Urinary bladder (tissue), 4 donors: ENCODE data around the gene HABP4. TPM values are rescaled to one million over a fixed set of nuclear protein-coding genes. Genes with fewer than 3 reads are reported as not detected.
A peak's percentile ranks its signal among the peaks of the same experiment; 100 is the strongest.

Experiments used
- DNase-seq: peaks from one replicate; pipeline ENCODE4 v3.0.0-alpha.2; 2015; ENCODE audit errors: extremely low spot score
- H3K27ac ChIP-seq: one replicate; pipeline ENCODE4 v1.5.1; 2013; ENCODE audit warnings: low read depth, mild to moderate bottlenecking, moderate library complexity
- H3K36me3 ChIP-seq: one replicate; pipeline ENCODE4 v1.6.1; 2013; ENCODE audit warnings: mild to moderate bottlenecking, moderate library complexity; ENCODE audit not compliant: insufficient read depth
- H3K4me1 ChIP-seq: one replicate; pipeline ENCODE4 v1.6.1; 2013; ENCODE audit warnings: mild to moderate bottlenecking, moderate library complexity; ENCODE audit not compliant: insufficient read depth
- H3K4me3 ChIP-seq: one replicate; pipeline ENCODE4 v1.5.1; 2013; ENCODE audit warnings: low read depth, low read length
- WGBS: extraction: QIAGEN DNeasy Blood & Tissue Kit; methylation state at CpG from one replicate; pipeline ENCODE4 v1.1.7; 2013; 5-methylcytosine and 5-hydroxymethylcytosine counted together
- polyA plus RNA-seq: library from polyadenylated mRNA; stranded (reverse); fragments of 200-250 nt; gene quantifications from one replicate; pipeline ENCODE4 v1.2.3, GENCODE V29; 2013
- total RNA-seq: library from RNA; depleted of rRNA; stranded (reverse); fragments of >200 nt; gene quantifications from one replicate; pipeline ENCODE4 v1.2.3, GENCODE V29; 2014
- donor health status: healthy with polysubstance abuse.
- donor health status: healthy.

The HABP4 gene
- total RNA-seq = 6.6 TPM
- 17.8 TPM for polyA plus RNA-seq

DNA sequence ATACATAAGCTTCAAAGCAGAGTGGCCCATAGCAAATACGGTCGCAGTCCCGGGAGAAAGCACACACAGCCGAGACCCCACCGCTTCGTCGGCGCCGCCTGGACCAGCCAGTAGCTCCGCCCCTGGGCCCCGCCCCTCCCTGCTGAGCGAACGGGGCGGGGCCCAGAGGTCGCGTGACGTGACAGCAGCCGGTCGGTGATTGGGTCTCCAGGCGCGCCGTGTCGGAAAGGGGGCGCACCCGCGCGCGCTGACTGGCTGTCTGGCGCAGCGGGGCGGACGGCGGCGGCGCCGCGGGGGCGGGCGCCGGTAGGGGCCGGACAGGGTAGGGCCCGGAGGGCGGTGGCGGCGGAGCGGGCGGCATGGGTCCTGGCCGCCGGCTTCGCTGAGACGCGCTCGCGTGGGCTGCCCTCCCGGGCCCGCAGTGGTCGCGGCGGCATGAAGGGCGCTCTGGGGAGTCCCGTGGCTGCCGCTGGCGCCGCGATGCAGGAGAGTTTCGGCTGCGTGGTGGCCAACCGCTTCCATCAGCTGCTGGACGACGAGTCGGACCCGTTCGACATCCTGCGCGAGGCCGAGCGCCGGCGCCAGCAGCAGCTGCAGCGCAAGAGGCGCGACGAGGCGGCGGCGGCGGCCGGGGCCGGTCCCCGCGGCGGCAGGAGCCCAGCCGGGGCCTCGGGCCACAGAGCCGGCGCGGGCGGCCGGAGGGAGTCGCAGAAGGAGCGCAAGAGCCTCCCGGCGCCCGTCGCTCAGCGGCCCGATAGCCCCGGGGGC, at the start of gene HABP4:
HABP4 (plus strand) TSS at position 325 of the 768 bp plus-strand sequence; CDS start at position 436, 111 bp downstream.
- H3K4me3 ChIP-seq = peak within 1 kb of the TSS; percentile 91
- DNase-seq = peak; percentile 87
- H3K4me1 ChIP-seq = no peaks in the 10 kb centered on the region
- H3K36me3 ChIP-seq = no peaks in the 10 kb centered on the region
- WGBS = under 1% methylated on average over 108 of the region's 108 CpGs
- H3K27ac ChIP-seq = peak within 1 kb of the TSS; percentile 88

DNA sequence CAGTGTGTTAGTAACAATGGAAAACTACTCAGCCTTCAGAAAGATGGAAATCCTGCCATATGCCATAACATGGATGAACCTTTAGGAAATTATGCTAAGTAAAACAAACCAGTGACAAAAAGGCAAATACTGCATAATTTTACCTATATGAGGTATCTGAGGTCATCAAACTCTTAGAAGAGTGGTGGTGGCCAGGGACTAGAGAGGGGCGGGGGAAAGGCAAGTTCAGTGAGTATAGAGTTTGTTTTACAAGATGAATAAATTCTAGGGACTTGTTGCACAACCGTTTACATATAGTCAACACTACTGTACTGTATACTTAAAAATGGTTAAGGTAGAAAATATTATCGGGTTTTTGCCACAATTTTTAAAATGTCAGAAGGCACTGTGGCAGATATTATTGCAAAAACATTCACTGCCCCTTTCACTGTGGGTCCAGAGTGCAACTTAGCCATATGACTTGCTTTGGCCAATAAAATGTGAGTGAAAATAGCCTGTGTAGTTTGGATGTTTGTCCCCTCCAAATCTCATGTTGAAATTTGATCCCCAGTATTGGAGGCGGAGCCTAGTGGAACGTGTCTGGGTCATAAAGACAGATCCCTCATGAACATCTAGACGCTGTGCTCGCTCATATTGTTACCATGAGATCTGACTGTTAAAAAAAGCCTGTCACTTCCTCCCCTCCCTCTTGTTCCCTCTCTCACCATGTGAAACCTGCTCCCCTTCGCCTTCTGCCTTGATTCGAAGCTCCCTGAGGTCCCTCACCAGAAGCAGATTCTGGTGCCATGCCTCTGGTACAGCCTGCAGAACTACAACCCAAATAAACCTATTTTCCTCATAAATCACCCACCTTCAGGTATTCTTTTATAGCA, 41.3 kb upstream of the HABP4 start:
- 76% methylated on average over 9 of the region's 9 CpGs for WGBS
- Histone ChIP-seq H3K36me3 (no peaks in the 10 kb centered on the region), H3K4me1 (no peaks in the 10 kb centered on the region), H3K27ac (no peak overlapping the region), H3K4me3 (no peak overlapping the region)
- no peak for DNase-seq

DNA sequence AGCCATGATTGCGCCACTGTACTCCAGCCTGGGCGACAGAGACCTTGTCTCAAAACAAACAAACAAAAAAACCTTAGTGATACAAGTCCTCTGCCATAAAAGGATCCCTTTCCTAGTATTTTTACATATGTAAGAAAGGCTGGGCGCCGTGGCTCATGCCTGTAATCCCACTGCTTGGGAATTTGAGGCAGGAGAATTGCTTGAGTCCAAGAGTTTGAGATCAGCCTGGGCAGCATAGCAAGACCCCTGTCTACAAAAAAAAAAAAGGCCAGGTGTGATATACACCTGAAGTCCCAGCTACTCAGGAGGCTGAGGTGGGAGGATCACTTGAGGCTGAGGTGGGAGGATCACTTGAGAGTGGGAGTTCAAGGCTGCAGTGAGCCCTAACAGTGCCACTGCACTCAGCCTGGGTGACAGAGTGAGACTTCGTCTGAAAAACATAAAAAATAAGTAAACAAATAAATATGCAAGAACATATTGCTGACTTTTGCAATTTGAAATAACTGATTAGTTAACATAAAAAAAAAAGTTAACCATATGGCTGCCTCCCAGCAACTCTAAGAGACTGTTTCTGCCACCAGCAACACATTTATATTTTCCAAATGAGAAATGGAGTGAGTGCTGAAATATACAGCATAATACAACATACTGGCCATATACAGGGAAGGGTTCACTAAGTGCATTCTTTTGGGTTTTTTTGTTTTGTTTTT, 38.7 kb upstream of the HABP4 start:
- Histone ChIP-seq H3K4me1 (no peaks in the 10 kb centered on the region), H3K27ac (no peak overlapping the region), H3K4me3 (no peak overlapping the region), H3K36me3 (no peaks in the 10 kb centered on the region)
- no peak for DNase-seq
- WGBS = 94% methylated on average over 5 of the region's 5 CpGs

DNA sequence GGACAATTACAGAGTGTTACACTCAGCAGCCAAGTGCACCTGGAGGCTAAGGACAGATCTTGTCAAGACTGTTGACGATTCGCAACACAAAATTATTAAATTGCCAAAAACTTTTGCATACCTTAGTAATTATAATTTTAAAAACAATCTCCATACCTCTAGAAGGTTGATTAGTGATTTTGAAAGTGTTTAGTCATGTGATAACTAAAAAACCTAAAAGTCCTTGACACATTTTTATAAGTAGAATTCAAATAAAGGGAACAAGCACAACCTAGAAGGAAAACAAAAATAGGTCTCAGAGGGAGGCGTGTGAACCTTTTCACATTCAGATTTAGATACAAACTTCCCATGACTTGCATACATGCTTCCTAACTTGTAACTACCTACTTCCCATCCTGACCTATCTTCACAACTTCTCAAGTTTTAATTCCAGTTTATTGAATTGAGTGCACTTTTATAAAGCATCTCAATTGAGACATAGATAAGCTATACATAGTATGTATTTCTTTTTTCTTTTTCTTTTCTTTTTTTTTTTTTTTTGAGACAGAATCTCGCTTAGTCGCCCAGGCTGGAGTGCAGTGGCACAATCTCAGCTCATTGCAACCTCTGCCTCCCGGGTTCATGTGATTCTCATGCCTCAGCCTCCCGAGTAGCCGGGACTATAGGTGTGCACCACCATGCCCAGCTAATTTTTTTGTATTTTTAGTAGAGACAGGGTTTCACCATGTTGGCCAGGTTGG, 37.6 kb upstream of the HABP4 start:
- WGBS = 92% methylated on average over 8 of the region's 8 CpGs
- Histone ChIP-seq H3K27ac (no peak overlapping the region), H3K4me1 (no peaks in the 10 kb centered on the region), H3K4me3 (no peak overlapping the region), H3K36me3 (no peaks in the 10 kb centered on the region)
- no peak for DNase-seq

GRCh38 chr9:96413302-96414221, 36.4 kb upstream of the HABP4 start:
- no peak overlapping the region for H3K27ac ChIP-seq
- no peaks in the 10 kb centered on the region for H3K4me1 ChIP-seq
- no peaks in the 10 kb centered on the region for H3K36me3 ChIP-seq
- H3K4me3 ChIP-seq = no peak overlapping the region
- DNase-seq = no peak
- WGBS = 65% methylated on average over 7 of the region's 7 CpGs

DNA sequence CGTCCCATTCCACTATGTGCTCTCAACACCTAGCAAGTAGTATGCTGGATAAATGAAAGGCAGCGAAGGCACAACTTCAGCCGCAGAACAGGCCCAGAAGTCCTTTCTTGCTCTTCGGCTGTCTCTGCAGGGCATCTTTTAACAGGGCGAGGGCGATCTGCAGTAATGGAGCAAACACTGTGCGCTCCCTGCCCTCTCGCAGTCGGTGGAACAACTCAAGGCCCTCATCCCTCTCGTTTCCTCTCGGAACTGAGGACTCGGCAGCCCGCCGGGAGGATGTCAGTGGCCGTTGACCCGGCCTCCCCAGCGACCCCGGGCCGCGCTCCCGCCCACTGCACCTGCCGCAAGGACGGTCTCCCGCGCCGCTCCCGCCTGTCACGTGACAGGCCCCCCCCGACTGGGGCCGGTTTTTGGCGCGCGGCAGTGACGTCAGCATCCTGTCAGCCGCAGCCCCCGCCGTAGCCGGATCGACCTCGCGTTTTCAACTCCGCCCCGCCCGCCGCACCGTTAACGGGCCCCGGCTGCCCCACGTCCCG, 32.9 kb upstream of the HABP4 start:
- H3K4me1 ChIP-seq = no peaks in the 10 kb centered on the region
- peak overlapping the region; percentile 92 for H3K4me3 ChIP-seq
- no peak for DNase-seq
- WGBS = under 1% methylated on average over 50 of the region's 50 CpGs
- no peaks in the 10 kb centered on the region for H3K36me3 ChIP-seq
- H3K27ac ChIP-seq = peak overlapping the region; percentile 89

DNA sequence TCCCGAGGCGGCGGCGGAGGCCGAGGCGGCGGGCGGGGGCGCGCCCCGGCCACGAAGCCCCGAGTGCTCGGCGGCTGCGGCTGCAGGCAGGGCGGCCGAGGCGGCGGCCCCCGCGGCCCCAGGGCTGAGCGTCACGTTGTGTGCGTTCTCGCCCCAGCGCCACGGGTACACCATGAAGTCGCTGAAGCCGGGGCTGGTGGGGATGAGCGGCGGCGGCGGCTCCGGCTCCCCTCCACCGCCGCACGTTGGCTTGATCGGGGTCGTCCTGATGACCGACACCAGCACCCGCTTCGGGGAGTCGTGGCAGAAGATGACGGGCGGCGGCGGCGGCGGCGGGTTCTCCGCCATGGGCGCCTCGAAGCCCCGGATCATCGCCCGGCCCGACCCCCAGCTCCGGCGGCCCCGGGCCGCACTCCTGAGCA, 32.3 kb upstream of the HABP4 start:
- H3K27ac ChIP-seq = peak overlapping the region; percentile 89
- no peaks in the 10 kb centered on the region for H3K36me3 ChIP-seq
- under 1% methylated on average over 59 of the region's 62 CpGs for WGBS
- peak overlapping the region; percentile 92 for H3K4me3 ChIP-seq
- H3K4me1 ChIP-seq = no peaks in the 10 kb centered on the region
- DNase-seq = no peak

GRCh38 chr9:96418083-96418919, 31.7 kb upstream of the HABP4 start, which contains the start of gene ZNF367:
Gene ZNF367, minus strand, starts transcription at chr9:96418370. Its CDS starts 338 bp downstream, at chr9:96418032.
- DNase-seq = peak; percentile 89
- WGBS = under 1% methylated on average over 99 of the region's 100 CpGs
- no peaks in the 10 kb centered on the region for H3K36me3 ChIP-seq
- no peaks in the 10 kb centered on the region for H3K4me1 ChIP-seq
- peak within 1 kb of the TSS; percentile 98 for H3K27ac ChIP-seq
- H3K4me3 ChIP-seq = peak within 1 kb of the TSS; percentile 92

GRCh38 chr9:96418920-96419690, 30.9 kb upstream of the HABP4 start:
- peak overlapping the region; percentile 92 for H3K4me3 ChIP-seq
- no peak for DNase-seq
- H3K27ac ChIP-seq = peak overlapping the region; percentile 98
- WGBS = under 1% methylated on average over 58 of the region's 58 CpGs
- no peaks in the 10 kb centered on the region for H3K36me3 ChIP-seq
- no peaks in the 10 kb centered on the region for H3K4me1 ChIP-seq

GRCh38 chr9:96419691-96419969, 30.3 kb upstream of the HABP4 start:
- H3K4me3 ChIP-seq = no peak overlapping the region
- H3K4me1 ChIP-seq = no peaks in the 10 kb centered on the region
- no peak for DNase-seq
- no peaks in the 10 kb centered on the region for H3K36me3 ChIP-seq
- WGBS = 36% methylated on average over 2 of the region's 2 CpGs
- H3K27ac ChIP-seq = no peak overlapping the region
